GM19193 (cell line): ENCODE measurements around the gene SH3RF3.

ENCODE experiments used
- POLR2A ChIP-seq: IDR thresholded peaks from 4 replicates; pipeline ENCODE4 v1.6.1; 2011; ENCODE audit not compliant: insufficient read depth, insufficient read length; ENCODE audit errors: extremely low read depth

The SH3RF3 gene

DNA sequence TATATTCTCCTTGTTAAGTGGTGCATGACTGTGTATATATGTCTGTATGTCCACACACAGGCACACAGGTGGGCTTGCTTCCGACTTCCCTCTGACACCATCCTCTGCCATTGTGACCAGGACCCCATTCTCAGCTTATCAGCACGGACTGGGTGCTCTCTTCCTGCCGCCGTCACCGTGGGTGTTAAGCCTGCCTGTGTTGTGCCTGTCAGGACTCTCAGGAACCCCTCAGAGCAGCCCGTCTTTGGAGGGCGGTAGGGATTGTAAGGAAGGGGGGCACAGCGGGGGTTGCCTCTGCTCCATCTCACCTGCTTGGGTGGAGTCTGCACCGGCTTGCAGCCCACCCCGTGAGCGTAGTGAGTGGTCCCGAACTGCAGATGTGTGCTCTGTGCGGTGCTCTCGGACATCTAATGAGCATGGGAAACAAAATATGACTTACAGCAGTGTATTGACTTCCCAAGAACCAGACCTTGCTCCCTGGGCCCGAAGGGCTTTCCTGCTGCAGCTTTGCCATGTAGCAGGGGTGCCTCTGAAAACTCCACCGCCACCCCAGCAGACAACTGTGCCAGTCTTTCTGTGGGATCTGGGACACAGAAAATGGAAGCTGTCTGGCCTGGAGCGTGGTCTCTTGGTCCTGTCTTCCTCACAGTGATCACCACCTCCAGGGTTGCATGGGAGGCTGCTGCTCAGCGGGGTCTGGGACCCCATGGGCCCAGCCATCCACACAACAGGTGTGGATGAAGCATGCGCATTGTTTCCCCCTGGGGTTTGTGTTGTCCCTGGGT lies 58.9 kb downstream of the SH3RF3 start:
- no peak for TF ChIP-seq POLR2A

- TF ChIP-seq POLR2A: no peak
These were observed 59.5 kb downstream of the SH3RF3 start for GRCh38 chr2:109188496-109188890.

DNA sequence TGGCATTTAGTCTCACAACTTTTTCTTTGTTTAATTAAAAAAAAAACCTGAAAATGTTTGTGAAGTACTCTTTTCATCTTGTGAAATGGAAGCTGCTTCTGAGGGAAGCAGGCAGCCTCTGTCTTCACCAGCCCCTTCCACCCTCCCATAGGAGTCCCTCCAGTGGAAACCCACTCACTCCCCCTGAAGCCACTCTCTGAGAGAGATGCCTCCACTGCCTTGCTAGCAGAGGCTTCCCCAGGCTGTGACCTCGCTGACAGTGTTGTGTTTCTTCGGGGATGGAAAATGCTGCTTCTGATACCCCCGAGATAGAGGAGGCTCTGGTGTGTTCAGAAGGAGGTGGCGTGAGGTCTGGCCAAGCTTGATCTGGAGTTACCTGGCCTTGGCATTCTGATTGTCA lies 59.9 kb downstream of the SH3RF3 start:
- no peak for TF ChIP-seq POLR2A

DNA sequence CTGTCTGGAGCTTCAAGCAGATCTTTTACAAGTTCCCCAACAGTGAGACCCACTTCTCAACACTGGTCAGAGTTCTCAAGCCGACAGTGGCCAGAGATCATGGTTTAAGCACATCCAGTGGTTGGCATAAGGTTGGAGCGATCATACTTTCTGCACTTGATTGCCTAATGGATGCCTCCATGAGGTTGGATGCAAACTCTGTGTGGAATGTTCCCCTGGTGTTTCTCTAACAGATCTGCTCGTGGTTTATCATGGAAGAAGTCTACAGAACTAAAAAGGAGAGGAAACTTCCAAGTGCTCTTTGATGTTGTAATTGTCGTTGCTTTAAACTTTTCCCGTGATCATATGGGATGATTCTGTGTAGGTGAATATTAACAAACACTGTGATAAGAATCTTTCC lies 60.7 kb downstream of the SH3RF3 start:
- TF ChIP-seq POLR2A: no peak

DNA sequence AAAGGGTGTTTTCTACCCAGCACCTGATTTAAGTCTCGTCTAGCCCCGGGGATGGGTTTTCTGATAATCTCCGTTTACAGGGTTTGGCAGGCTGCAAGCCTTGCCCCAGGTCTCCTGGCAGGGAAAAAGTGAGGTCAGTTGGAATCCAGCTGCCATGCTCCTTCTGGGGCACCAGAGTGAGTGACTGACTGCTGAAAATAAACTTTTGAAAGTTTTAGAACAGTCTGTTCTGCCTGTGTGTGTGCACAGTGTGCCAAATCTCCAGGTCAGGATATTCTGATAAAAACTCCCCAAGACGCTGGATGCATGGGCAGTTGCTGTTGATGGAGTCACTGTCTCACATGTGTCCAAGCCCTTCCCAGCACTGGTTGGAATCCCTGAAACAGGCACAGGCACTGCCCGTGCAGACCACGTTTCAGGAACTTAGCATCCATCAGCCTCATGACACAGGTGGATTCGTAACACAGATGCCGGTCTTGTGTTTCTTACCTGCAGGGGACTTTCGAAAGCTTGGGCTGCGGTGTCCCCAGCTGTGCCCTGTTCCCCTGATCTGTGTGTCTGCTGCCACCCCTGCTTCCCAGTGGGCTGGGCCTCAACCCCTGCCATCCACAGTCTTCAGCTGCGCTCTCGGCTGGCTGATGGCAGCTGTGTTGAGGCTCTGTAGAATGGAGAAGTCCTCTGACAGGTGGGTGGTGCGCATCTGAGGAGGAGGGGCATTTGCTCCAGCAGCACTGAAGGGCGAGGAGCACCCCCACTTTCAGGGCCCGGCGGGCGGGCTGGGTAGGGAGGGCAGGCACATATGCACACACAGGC lies 65.0 kb downstream of the SH3RF3 start:
- TF ChIP-seq POLR2A: no peak

- TF ChIP-seq POLR2A: no peak
These were observed 65.6 kb downstream of the SH3RF3 start for GRCh38 chr2:109194620-109194937.

DNA sequence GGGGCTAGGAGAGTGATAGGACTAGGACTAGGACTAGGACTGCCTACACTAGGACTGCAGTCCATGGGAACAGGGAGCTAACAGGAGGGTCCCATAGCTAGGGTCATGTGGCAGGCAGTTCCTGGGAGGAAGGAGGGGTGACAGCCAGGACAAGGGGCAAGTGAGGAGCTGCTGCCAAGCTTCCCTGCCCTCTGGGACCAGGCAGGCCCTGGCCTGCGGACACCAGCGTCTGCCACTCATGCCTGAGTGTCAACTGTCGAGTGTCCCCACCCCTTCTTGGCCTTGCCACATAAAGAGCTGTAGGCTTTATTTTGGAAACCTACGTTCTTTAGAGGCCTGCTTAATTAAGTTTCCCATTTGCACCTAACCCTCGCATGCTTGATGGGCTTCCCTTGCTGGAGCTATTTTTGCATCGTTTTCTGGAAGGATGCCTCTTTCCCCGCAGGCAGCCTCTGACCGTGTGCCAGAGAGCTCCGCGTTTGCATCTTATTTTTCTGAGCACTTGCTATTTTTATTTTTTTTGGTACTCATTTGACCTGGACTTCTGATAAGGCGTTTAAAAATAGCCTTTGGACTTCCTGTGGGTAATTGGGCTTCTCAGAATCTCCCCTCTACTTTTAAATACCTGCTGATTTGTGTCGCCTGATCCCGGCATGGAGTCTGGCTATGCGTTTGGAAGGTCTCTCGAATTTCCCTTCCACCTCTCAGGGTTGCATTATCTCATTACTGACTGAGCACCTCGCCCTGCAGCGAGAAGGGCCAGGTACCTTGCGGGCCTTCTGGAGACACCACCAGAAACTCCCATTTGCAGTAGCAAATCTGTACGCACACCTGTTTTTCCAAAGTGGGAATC lies 66.4 kb downstream of the SH3RF3 start:
- no peak for TF ChIP-seq POLR2A

DNA sequence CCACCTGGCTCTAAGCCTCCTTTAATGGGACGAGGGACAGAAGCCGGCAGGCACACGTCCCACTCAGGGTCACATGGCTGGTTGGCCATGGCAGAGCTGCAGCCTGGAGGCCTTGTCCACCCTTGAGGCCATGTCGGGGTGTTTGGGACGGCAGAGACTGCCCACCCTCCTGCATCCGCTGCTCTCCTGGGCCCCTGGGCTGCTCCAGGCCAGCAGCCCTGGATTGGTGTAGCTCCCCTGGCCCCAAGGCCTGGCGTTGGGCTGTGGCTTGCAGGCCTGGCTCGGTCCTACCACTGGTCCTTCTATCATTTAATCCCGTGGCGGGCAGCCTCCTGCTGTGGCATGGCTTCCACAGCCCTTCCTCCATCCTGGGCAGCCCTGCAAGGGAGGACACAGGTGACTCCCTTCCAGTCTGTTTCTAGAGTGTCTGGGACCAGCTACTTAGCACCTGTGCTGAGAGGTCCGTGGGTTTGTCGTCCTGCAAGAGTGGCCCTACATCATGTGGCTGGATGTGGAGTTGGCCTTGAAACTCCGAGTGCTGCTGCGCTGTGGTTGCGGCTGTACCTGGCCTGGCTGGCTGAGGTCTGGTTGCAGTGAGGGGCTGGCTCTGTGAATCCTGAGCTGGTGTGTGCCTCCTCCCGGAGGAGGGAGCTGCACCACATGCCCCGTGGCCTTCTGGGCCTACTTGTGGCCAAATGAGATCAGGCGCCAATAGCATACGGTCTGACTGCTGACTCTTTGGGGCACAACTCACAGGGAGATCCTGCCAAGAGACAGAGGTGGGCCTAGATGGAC lies 67.3 kb downstream of the SH3RF3 start:
- no peak for TF ChIP-seq POLR2A

DNA sequence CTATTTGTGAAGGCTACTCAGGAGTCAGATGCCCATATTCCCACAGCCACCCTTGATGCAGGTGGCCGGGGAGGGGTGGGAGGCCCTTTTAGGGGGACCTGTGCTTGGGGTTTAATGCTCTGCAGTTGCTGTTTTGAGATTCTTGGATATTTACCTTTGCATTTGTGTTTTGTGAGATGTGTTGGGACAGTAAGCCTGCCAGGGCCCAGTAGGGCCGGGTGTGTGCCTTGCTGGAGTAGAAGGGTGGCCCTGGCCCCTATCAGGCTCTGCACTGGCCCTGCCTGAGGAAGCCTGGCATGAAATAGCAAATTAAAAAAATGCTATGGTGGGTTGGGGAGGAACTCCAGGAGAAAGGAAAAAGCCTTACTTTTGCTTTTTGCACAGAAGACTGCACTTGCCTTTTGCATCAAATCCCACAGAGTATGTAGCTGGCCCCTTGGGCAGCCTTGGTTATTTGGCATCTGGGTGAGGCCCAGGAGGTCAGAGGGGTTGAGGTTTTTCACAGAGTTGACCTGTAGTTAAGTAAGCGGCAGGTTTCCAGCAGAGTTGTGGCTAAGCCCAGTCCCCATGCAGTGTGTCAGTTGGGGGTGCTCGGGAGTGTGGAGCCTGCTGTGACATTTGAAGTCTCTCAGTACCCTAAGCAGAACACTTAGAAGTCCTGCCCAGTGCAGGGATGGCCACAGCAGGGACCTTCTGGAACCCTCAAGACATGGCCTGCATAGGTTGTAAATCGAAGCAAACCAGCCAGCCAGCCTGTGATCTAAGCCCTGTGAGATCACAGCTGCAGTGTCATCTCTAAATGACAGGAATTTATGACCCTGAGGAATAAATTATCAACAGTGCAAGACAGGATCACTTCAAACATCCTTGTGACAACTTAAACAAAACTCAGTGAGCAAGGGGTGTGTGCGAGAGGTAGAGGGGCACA lies 68.8 kb downstream of the SH3RF3 start:
- no peak for TF ChIP-seq POLR2A

DNA sequence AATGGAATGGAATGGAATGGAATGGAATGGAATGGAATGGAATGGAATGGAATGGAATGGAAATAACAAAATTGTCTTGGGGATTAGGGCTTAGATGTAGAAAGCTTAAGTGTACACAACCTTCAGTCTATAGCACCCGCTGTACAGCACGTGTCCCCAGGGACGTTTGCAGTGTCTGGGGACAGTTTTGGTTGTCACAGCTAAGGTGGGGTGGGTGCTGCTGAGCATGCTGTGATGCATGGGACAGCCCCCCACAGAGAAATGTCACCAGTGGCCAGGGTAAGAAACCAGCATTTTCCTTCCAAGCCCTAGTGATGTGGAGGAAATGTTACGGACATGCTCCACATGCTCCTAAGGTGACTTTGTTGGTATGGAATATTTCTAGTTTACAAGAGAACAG lies 70.8 kb downstream of the SH3RF3 start:
- TF ChIP-seq POLR2A: no peak

- no peak for TF ChIP-seq POLR2A
These were observed 71.8 kb downstream of the SH3RF3 start for GRCh38 chr2:109200616-109201464.

GRCh38 chr2:109201465-109202327 lies 72.7 kb downstream of the SH3RF3 start:
- no peak for TF ChIP-seq POLR2A

DNA sequence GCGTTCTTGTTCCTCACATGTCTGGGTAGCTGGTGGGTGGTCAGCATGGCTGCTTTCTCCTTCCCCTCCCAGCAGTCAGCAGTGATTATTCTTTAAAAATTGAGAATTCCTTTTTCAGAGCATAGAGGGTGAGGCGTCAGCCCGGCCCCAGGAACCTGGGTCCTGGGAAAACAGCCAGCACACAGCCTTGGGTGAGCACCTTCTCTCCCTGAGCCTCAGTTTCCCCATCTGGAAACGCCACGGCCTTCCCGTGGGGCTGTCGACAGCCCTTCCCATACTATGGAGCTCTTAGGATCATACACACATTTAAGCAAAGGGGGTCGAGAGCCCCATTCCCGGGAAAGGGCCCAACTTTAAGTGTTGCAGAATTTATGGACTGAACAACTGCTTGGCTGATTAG lies 73.5 kb downstream of the SH3RF3 start:
- no peak for TF ChIP-seq POLR2A
